ENCODE measurements around the gene BPIFA3.

The BPIFA3 gene

DNA sequence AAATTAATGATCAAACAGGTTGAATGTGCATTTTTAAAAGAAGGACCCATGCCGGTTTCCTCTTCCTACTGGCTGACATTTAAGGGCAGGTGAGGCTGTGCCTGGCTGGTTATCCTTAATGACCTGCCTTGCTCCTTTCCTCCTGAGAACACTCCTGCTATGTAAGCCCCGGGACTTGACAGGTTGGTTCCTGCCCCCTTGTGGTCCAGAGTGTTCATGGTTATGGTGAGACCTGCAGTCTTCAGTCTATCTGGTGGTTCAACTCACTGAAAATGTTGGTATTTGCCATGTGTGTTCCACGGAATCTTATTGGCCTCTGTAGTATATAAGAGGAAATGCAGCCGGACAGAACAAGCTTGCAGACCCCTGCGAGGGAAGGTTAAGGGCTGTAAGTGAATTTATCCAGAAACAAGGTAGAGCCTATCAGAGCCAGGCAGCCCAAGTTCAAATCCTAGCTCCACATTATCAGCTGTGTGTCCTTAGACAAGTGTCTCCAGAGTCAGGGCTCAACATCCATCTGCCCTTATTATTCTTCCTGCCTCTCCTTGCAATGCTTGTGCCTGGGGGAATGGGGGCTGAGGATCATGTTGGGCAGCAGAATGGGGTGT, 5.2 kb upstream of the BPIFA3 start:
- no peaks in the 10 kb centered on the region for H3K9me3 ChIP-seq (ENCODE audit: insufficient read depth, low read depth, low read length)
- H3K36me3 ChIP-seq (ENCODE audit: insufficient read depth, low read length) = no peaks in the 10 kb centered on the region
- no peak overlapping the region for H3K27ac ChIP-seq (ENCODE audit: low read depth, low read length)
- no peak overlapping the region for H3K9ac ChIP-seq (ENCODE audit: low read depth, low read length)
- H3K4me3 ChIP-seq (ENCODE audit: low read length) = no peak overlapping the region
- 32% methylated on average over 5 of the region's 5 CpGs for WGBS
- H3K27me3 ChIP-seq (ENCODE audit: insufficient read depth, low read length) = no peaks in the 10 kb centered on the region; the same call in 1 of the 2 replicates
- no peaks in the 10 kb centered on the region for H3K4me1 ChIP-seq (ENCODE audit: insufficient read depth, low read length)

DNA sequence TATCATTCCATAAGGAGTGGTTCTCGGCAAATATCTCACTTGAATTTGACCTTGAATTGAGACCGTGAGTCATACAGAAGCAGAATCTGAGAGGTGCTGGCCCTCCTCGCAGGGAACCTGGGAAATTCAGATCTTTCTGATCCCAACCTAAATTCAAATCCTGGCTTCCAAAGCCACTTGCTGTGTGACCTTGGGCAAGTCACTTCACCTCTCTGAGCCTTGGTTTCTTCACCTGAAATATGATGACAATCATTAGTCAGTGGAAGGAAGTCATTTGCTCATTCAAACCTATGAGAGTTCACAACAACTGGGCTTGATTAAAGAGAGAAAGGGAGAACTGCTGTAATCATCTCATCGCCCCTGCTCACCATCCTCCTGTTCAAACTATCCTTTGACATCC, 7.2 kb downstream of the BPIFA3 start:
- H3K27ac ChIP-seq (ENCODE audit: low read depth, low read length) = no peak overlapping the region
- 93% methylated on average over 3 of the region's 4 CpGs for WGBS
- H3K27me3 ChIP-seq (ENCODE audit: insufficient read depth, low read length) = no peaks in the 10 kb centered on the region; the same call in 1 of the 2 replicates

DNA sequence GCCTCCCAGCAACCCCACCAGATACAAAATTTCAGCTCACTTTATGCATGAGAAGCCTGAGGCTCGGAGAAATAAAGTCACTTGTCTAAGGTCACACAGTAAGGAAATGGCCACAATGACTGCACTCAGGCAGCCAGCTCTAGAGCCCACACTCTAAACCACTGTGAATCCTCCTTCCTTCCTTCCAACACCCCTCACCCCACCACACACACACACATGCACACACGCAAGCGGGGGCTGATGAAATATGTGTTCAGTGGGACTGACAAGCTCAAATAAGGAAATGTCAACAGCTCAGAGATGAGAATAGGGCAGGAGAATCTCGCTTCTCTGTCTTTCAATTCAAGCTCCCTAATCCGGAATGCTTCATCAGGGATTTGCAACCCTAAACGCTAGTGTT, 12.7 kb downstream of the BPIFA3 start:
- 87% methylated on average over 6 of the region's 6 CpGs for WGBS
- Histone ChIP-seq H3K36me3 (ENCODE audit: insufficient read depth, low read length) (no peaks in the 10 kb centered on the region), H3K27ac (ENCODE audit: low read depth, low read length) (no peak overlapping the region), H3K9me3 (ENCODE audit: insufficient read depth, low read depth, low read length) (no peaks in the 10 kb centered on the region), H3K4me3 (ENCODE audit: low read length) (no peak overlapping the region), H3K9ac (ENCODE audit: low read depth, low read length) (no peak overlapping the region), H3K4me1 (ENCODE audit: insufficient read depth, low read length) (no peaks in the 10 kb centered on the region), H3K27me3 (ENCODE audit: insufficient read depth, low read length) (no peaks in the 10 kb centered on the region; the same call in 1 of the 2 replicates)

More for the DNA sequence above, 7.2 kb downstream of the BPIFA3 start:
- Histone ChIP-seq H3K4me3 (ENCODE audit: low read length) (no peak overlapping the region), H3K9me3 (ENCODE audit: insufficient read depth, low read depth, low read length) (no peaks in the 10 kb centered on the region), H3K36me3 (ENCODE audit: insufficient read depth, low read length) (no peaks in the 10 kb centered on the region), H3K9ac (ENCODE audit: low read depth, low read length) (no peak overlapping the region), H3K4me1 (ENCODE audit: insufficient read depth, low read length) (no peaks in the 10 kb centered on the region)

DNA sequence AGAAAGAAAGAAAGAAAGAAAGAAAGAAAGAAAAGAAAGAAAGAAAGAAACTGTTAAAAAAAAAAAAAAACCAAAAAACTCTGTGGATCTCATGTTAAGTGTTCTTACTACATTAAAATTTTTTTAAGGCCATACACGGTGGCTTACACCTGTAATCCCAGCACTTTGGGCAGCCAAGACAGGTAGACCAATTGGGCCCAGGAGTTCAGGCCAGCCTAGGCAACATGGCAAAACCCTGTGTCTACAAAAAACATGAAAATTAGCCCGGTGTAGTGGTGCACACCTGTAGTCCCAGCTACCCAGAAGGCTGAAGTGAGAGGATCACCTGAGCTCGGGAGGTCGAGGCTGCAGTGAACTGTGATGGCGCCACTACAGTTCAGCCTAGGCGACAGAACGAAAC, 14.1 kb downstream of the BPIFA3 start:
- Histone ChIP-seq H3K27ac (ENCODE audit: low read depth, low read length) (no peak overlapping the region), H3K36me3 (ENCODE audit: insufficient read depth, low read length) (no peaks in the 10 kb centered on the region), H3K27me3 (ENCODE audit: insufficient read depth, low read length) (no peaks in the 10 kb centered on the region; the same call in 1 of the 2 replicates), H3K9me3 (ENCODE audit: insufficient read depth, low read depth, low read length) (no peaks in the 10 kb centered on the region), H3K4me1 (ENCODE audit: insufficient read depth, low read length) (no peaks in the 10 kb centered on the region), H3K4me3 (ENCODE audit: low read length) (no peak overlapping the region), H3K9ac (ENCODE audit: low read depth, low read length) (no peak overlapping the region)
- WGBS = 83% methylated on average over 7 of the region's 7 CpGs

DNA sequence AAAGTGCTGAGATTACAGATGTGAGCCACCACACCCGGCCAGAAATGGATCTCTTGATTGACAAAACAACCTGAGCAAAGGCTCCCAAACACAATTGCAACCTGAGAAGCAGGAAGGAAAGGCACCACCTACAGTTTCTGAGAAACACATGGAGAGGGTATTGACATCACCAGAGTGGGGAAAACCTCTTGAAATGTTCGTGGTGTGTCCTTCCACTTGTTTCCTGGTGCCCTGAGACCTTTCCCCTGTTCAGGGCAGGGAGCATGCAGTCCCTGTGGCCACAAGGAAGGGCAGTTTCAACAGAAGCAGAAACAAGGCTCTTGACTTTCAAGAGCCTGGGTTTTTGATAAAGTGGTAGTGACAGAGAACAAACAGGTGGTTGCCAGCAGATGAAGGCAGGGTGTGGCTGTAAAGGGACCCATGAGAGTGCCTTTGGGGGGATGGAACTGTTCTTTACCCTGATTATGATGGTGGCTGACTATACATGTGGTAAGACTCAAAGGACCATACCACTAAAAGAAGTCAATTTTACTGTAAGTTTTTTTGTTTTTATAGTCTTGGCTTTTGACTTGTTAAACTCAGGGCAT, 15.4 kb downstream of the BPIFA3 start:
- H3K36me3 ChIP-seq (ENCODE audit: insufficient read depth, low read length) = no peaks in the 10 kb centered on the region
- H3K9ac ChIP-seq (ENCODE audit: low read depth, low read length) = no peak overlapping the region
- no peaks in the 10 kb centered on the region for H3K4me1 ChIP-seq (ENCODE audit: insufficient read depth, low read length)
- no peak overlapping the region for H3K4me3 ChIP-seq (ENCODE audit: low read length)
- no peaks in the 10 kb centered on the region for H3K9me3 ChIP-seq (ENCODE audit: insufficient read depth, low read depth, low read length)
- no peaks in the 10 kb centered on the region; the same call in 1 of the 2 replicates for H3K27me3 ChIP-seq (ENCODE audit: insufficient read depth, low read length)
- H3K27ac ChIP-seq (ENCODE audit: low read depth, low read length) = no peak overlapping the region
- 59% methylated on average over 2 of the region's 2 CpGs for WGBS

DNA sequence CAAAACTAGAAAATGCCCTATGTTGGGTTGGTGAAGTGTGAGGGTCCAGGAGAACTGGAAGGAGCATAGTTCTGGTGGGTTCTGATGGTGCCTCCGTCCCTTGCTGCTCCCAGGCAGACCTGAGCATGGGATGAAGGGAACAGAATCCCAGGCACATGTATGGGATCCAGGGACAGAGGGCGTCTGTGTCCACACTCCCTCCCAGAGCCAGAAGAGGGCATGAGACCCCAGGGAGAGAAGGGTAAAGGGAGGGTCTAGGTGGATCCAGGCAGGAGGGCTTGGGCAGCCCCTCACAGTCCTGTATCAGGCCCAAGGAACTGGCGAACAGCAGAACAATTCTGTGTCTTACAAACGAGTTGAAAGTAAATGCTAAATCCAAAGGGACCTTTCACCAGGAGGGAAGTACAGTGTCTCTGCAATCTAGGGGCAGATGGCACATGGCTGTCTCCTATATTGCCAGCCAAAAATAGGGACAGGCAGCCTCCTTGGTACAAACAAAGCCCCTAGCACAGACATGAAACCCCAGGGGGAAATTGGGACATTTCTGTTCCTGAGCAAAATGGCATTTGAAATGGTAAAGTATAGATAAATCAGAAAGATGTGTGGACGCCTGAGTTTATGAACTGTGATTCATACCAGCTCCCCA, 16.1 kb downstream of the BPIFA3 start:
- no peaks in the 10 kb centered on the region for H3K9me3 ChIP-seq (ENCODE audit: insufficient read depth, low read depth, low read length)
- H3K27me3 ChIP-seq (ENCODE audit: insufficient read depth, low read length) = no peaks in the 10 kb centered on the region; the same call in 1 of the 2 replicates
- 54% methylated on average over 4 of the region's 5 CpGs for WGBS
- H3K4me1 ChIP-seq (ENCODE audit: insufficient read depth, low read length) = no peaks in the 10 kb centered on the region
- H3K4me3 ChIP-seq (ENCODE audit: low read length) = no peak overlapping the region
- H3K36me3 ChIP-seq (ENCODE audit: insufficient read depth, low read length) = no peaks in the 10 kb centered on the region
- no peak overlapping the region for H3K27ac ChIP-seq (ENCODE audit: low read depth, low read length)
- no peak overlapping the region for H3K9ac ChIP-seq (ENCODE audit: low read depth, low read length)

DNA sequence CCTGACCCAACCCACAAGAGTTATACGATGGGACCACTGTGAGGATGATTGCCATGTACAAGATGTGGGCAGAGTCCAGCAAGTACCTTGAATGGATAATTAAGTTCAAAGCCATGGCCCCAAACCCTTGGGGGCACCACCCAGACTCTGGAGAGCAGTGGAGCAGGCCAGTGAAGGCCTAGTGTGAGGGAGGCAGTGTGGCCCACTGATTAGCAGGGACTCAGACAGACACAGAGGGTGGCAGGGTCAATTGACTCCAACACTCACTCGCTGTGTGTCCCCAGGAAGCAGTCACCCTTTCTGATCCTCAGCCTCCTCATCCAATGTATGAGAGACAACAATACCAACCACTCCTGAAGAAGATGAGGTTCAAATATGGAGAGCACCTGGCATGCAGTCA, 16.9 kb downstream of the BPIFA3 start:
- Histone ChIP-seq H3K27me3 (ENCODE audit: insufficient read depth, low read length) (no peaks in the 10 kb centered on the region; the same call in 1 of the 2 replicates), H3K9ac (ENCODE audit: low read depth, low read length) (no peak overlapping the region), H3K27ac (ENCODE audit: low read depth, low read length) (no peak overlapping the region), H3K4me1 (ENCODE audit: insufficient read depth, low read length) (no peaks in the 10 kb centered on the region), H3K36me3 (ENCODE audit: insufficient read depth, low read length) (no peaks in the 10 kb centered on the region), H3K9me3 (ENCODE audit: insufficient read depth, low read depth, low read length) (no peaks in the 10 kb centered on the region), H3K4me3 (ENCODE audit: low read length) (no peak overlapping the region)
- WGBS = 84% methylated on average over 2 of the region's 2 CpGs

DNA sequence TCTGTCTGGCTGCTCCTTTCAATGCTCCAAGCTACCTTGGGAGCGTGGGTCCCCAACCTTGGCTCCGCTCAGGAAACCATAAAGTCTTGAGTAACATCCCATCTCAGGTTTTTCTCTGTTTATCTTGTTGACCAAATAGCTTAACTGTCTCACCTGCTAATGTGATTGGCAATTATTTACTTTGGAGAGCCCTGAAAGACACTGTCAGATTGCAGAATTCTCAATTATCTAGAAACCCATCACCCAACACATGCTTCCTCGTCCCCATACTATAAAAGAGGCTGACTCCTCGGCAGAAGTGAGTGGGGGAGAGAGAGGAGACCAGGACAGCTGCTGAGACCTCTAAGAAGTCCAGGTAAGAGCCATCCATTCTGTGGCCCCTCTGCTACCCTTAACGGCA, 18.5 kb downstream of the BPIFA3 start, which contains the start of gene BPIFA1:
Gene BPIFA1 (plus strand): TSS at position 301 of the 400 bp plus-strand sequence. CDS start 1,716 bp downstream, outside the sequence.
- Histone ChIP-seq H3K27me3 (ENCODE audit: insufficient read depth, low read length) (no peaks in the 10 kb centered on the region; the same call in 1 of the 2 replicates), H3K4me3 (ENCODE audit: low read length) (no peak within 1 kb of the TSS), H3K9ac (ENCODE audit: low read depth, low read length) (no peak within 1 kb of the TSS), H3K27ac (ENCODE audit: low read depth, low read length) (no peak within 1 kb of the TSS), H3K9me3 (ENCODE audit: insufficient read depth, low read depth, low read length) (no peaks in the 10 kb centered on the region), H3K36me3 (ENCODE audit: insufficient read depth, low read length) (no peaks in the 10 kb centered on the region), H3K4me1 (ENCODE audit: insufficient read depth, low read length) (no peaks in the 10 kb centered on the region)
- WGBS = 87% methylated on average over 4 of the region's 5 CpGs

DNA sequence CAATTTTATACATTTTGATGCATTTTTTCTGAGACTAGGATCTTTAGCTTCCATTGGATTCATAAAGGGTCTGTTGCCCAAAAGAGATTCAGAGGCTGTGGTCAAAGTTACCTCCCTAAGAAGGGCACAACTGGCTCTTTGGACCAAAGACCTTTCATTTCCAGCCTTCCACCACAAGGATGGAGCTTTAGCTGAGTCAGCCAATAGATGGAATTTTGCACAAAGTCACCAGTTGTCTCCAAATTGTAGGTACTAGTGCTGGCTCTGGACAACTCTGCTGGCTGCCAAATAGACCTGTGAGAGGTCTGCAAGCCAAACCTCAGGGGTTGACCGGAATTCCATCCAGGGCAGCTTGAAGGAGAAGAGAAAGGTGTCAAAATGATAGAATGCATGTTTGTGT, 19.2 kb downstream of the BPIFA3 start:
- 88% methylated on average over 1 of the region's 1 CpG for WGBS
- Histone ChIP-seq H3K36me3 (ENCODE audit: insufficient read depth, low read length) (no peaks in the 10 kb centered on the region), H3K9ac (ENCODE audit: low read depth, low read length) (no peak overlapping the region), H3K27me3 (ENCODE audit: insufficient read depth, low read length) (no peaks in the 10 kb centered on the region; the same call in 1 of the 2 replicates), H3K4me1 (ENCODE audit: insufficient read depth, low read length) (no peaks in the 10 kb centered on the region), H3K27ac (ENCODE audit: low read depth, low read length) (no peak overlapping the region), H3K9me3 (ENCODE audit: insufficient read depth, low read depth, low read length) (no peaks in the 10 kb centered on the region), H3K4me3 (ENCODE audit: low read length) (no peak overlapping the region)

DNA sequence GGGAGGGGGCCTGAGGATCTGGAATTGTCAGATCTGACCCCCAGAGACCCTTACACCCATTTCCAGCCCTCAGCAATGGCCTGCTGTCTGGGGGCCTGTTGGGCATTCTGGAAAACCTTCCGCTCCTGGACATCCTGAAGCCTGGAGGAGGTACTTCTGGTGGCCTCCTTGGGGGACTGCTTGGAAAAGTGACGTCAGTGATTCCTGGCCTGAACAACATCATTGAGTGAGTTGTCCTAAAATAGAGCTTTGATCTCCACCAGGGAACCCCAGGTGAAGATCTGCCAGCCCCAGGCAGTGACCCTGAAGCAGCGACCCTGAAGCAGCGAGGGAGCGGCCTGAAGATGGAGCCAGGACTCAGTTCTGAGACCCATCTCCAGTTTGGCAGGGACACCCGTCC, 20.8 kb downstream of the BPIFA3 start:
- H3K4me1 ChIP-seq (ENCODE audit: insufficient read depth, low read length) = no peaks in the 10 kb centered on the region

DNA sequence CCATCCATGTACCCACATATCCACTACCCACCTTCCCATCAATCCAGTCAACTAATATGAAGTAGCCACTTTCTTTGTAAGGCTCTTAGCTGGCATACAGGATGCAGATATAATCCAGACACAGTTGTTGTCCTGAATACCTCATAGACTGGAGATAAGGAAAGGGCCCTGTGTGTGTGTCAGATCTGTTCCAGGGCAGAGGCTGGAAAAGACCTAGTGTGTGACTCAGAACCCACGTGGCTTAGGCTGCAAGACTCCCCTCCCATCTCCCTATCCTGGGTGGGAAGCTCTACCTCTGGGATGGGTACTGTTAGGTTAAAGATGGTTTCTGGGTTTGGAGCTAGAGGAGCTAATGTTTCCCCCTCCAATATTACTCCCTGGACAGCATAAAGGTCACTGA, 22.3 kb downstream of the BPIFA3 start:
- WGBS = no CpG with 5 or more reads among the region's 1 CpG
- H3K4me1 ChIP-seq (ENCODE audit: insufficient read depth, low read length) = no peaks in the 10 kb centered on the region

More for the DNA sequence above, 20.8 kb downstream of the BPIFA3 start:
- Histone ChIP-seq H3K27me3 (ENCODE audit: insufficient read depth, low read length) (no peaks in the 10 kb centered on the region; the same call in 1 of the 2 replicates), H3K4me3 (ENCODE audit: low read length) (no peak overlapping the region), H3K9ac (ENCODE audit: low read depth, low read length) (no peak overlapping the region), H3K9me3 (ENCODE audit: insufficient read depth, low read depth, low read length) (no peaks in the 10 kb centered on the region), H3K36me3 (ENCODE audit: insufficient read depth, low read length) (no peaks in the 10 kb centered on the region), H3K27ac (ENCODE audit: low read depth, low read length) (no peak overlapping the region)
- 89% methylated on average over 6 of the region's 6 CpGs for WGBS

More for the DNA sequence above, 22.3 kb downstream of the BPIFA3 start:
- Histone ChIP-seq H3K9me3 (ENCODE audit: insufficient read depth, low read depth, low read length) (no peaks in the 10 kb centered on the region), H3K9ac (ENCODE audit: low read depth, low read length) (no peak overlapping the region), H3K4me3 (ENCODE audit: low read length) (no peak overlapping the region), H3K36me3 (ENCODE audit: insufficient read depth, low read length) (no peaks in the 10 kb centered on the region), H3K27me3 (ENCODE audit: insufficient read depth, low read length) (no peaks in the 10 kb centered on the region; the same call in 1 of the 2 replicates), H3K27ac (ENCODE audit: low read depth, low read length) (no peak overlapping the region)
